Measurements from ENCODE around the gene CRELD2.

Gene CRELD2

DNA sequence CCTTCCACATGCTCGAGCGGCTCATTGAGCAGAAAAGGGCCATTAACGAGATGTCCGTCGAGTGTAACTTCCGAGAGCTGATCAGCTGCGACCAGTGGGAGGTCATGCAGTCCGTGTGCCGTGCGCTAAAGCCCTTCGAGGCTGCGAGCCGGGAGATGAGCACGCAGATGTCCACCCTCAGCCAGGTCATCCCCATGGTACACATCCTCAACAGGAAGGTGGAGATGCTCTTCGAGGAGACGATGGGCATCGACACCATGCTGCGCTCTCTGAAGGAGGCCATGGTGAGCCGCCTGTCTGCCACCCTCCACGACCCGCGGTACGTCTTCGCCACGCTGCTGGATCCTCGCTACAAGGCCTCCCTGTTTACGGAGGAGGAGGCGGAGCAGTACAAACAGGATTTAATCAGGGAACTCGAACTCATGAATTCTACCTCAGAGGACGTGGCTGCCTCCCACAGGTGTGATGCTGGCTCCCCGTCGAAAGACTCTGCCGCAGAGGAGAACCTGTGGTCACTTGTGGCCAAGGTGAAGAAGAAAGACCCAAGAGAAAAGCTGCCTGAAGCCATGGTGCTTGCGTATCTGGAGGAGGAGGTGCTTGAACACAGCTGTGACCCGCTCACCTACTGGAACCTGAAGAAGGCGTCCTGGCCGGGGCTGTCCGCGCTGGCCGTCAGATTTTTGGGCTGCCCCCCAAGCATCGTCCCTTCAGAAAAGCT lies 31.9 kb upstream of the CRELD2 start:
- Histone ChIP-seq H3K27me3 (ENCODE audit: control insufficient read depth in 5 of 5, insufficient read depth in 4 of 5, low read length in 5 of 5) (no peaks in the 10 kb centered on the region), H3K9me3 (ENCODE audit: control insufficient read depth in 5 of 5, low read length in 5 of 5) (peaks cover 0 to 5% (median 0%) of the 10 kb centered on the region in 5 donors), H3K9ac (ENCODE audit: low read length in 5 of 5) (no peak overlapping the region), H3K4me3 (ENCODE audit: low read depth in 1 of 5, low read length in 5 of 5) (no peak overlapping the region), H3K27ac (ENCODE audit: low read depth, low read length) (no peak overlapping the region), H3K36me3 (ENCODE audit: control insufficient read depth in 5 of 5, insufficient read depth in 5 of 5, low read length in 5 of 5) (peaks cover 2 to 45% (median 36%) of the 10 kb centered on the region in 5 donors), H3K4me1 (ENCODE audit: control insufficient read depth in 5 of 5, insufficient read depth in 5 of 5, low read length in 5 of 5) (no peaks in the 10 kb centered on the region)

- H3K4me3 ChIP-seq (ENCODE audit: low read depth in 1 of 5, low read length in 5 of 5): no peak overlapping the region
- H3K9me3 ChIP-seq (ENCODE audit: control insufficient read depth in 5 of 5, low read length in 5 of 5): peaks cover 0 to 5% (median 0%) of the 10 kb centered on the region in 5 donors
- H3K36me3 ChIP-seq (ENCODE audit: control insufficient read depth in 5 of 5, insufficient read depth in 5 of 5, low read length in 5 of 5): peaks cover 2 to 45% (median 36%) of the 10 kb centered on the region in 5 donors
- no peaks in the 10 kb centered on the region for H3K27me3 ChIP-seq (ENCODE audit: control insufficient read depth in 5 of 5, insufficient read depth in 4 of 5, low read length in 5 of 5)
- H3K4me1 ChIP-seq (ENCODE audit: control insufficient read depth in 5 of 5, insufficient read depth in 5 of 5, low read length in 5 of 5): no peaks in the 10 kb centered on the region
- no peak overlapping the region for H3K27ac ChIP-seq (ENCODE audit: low read depth, low read length)
- no peak overlapping the region for H3K9ac ChIP-seq (ENCODE audit: low read length in 5 of 5)
These were observed 31.4 kb upstream of the CRELD2 start for GRCh38 chr22:49887064-49887451.

DNA sequence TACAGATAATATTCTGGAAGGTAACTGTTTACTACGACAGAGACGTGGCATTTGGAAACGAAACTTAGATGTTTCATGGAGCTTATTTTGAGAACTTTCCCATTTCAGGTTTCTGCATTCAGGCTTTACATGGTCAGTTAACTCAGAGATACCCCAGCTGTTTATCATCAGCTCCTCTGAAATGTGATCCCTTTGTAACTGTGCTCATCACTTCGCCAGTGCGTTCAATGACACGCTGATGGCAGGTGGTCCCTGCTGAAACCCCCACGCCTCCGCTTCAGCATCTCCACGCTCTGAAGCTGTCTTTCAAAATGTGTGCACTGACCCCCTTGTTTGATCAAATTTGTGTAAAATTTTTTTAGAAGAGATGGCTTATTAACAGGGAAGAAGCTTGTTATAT lies 30.7 kb upstream of the CRELD2 start:
- peaks cover 2 to 49% (median 40%) of the 10 kb centered on the region in 5 donors for H3K36me3 ChIP-seq (ENCODE audit: control insufficient read depth in 5 of 5, insufficient read depth in 5 of 5, low read length in 5 of 5)
- H3K4me1 ChIP-seq (ENCODE audit: control insufficient read depth in 5 of 5, insufficient read depth in 5 of 5, low read length in 5 of 5): no peaks in the 10 kb centered on the region
- H3K27me3 ChIP-seq (ENCODE audit: control insufficient read depth in 5 of 5, insufficient read depth in 4 of 5, low read length in 5 of 5): no peaks in the 10 kb centered on the region
- no peak overlapping the region for H3K27ac ChIP-seq (ENCODE audit: low read depth, low read length)
- no peak overlapping the region for H3K9ac ChIP-seq (ENCODE audit: low read length in 5 of 5)
- H3K4me3 ChIP-seq (ENCODE audit: low read depth in 1 of 5, low read length in 5 of 5): no peak overlapping the region
- peaks cover 0 to 5% (median 0%) of the 10 kb centered on the region in 5 donors for H3K9me3 ChIP-seq (ENCODE audit: control insufficient read depth in 5 of 5, low read length in 5 of 5)

- Histone ChIP-seq H3K9me3 (ENCODE audit: control insufficient read depth in 5 of 5, low read length in 5 of 5) (peaks cover 0 to 5% (median 0%) of the 10 kb centered on the region in 5 donors), H3K4me3 (ENCODE audit: low read depth in 1 of 5, low read length in 5 of 5) (no peak overlapping the region), H3K4me1 (ENCODE audit: control insufficient read depth in 5 of 5, insufficient read depth in 5 of 5, low read length in 5 of 5) (no peaks in the 10 kb centered on the region), H3K36me3 (ENCODE audit: control insufficient read depth in 5 of 5, insufficient read depth in 5 of 5, low read length in 5 of 5) (peaks cover 2 to 42% (median 40%) of the 10 kb centered on the region in 5 donors), H3K27ac (ENCODE audit: low read depth, low read length) (no peak overlapping the region), H3K9ac (ENCODE audit: low read length in 5 of 5) (no peak overlapping the region), H3K27me3 (ENCODE audit: control insufficient read depth in 5 of 5, insufficient read depth in 4 of 5, low read length in 5 of 5) (no peaks in the 10 kb centered on the region)
These were observed 29.4 kb upstream of the CRELD2 start for GRCh38 chr22:49889071-49889470.

DNA sequence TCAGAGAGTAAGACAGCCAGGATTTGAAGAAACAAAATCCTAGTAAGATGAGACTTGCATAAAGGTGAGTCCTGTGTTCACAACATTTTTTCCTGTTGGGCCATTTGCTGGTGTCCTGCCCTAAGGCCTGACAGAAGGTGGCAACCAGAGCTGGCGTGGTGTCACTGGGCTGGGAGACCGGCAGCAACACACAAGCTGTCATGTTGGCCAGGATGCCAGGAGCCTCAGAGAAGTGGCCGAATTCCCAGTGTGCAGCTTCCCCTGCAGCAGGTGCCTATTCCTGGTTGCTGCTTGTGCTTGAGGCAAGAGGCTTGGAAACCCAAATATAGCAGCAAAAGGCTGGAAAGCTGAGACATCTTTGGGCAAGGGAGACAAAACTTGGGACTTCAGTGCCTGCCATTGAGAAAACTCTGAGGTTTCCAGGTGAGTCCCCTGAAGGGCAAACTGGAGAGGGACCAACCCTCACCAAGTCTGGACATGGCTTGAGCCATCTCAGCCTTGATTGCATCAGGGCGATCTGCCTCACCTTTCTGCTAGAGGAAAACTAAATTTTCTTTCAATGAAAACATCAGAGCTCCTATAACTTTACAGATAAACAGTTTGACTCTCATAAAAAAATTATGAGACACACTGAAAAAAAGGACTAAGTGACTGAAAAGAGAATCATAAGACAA lies 26.1 kb upstream of the CRELD2 start:
- Histone ChIP-seq H3K9ac (ENCODE audit: low read length in 5 of 5) (no peak overlapping the region), H3K36me3 (ENCODE audit: control insufficient read depth in 5 of 5, insufficient read depth in 5 of 5, low read length in 5 of 5) (peaks cover 2 to 15% (median 10%) of the 10 kb centered on the region in 5 donors), H3K27ac (ENCODE audit: low read depth, low read length) (no peak overlapping the region), H3K4me3 (ENCODE audit: low read depth in 1 of 5, low read length in 5 of 5) (no peak overlapping the region), H3K27me3 (ENCODE audit: control insufficient read depth in 5 of 5, insufficient read depth in 4 of 5, low read length in 5 of 5) (no peaks in the 10 kb centered on the region), H3K9me3 (ENCODE audit: control insufficient read depth in 5 of 5, low read length in 5 of 5) (peaks cover 0 to 11% (median 6%) of the 10 kb centered on the region in 5 donors), H3K4me1 (ENCODE audit: control insufficient read depth in 5 of 5, insufficient read depth in 5 of 5, low read length in 5 of 5) (no peaks in the 10 kb centered on the region)

- H3K27me3 ChIP-seq (ENCODE audit: control insufficient read depth in 5 of 5, insufficient read depth in 4 of 5, low read length in 5 of 5): no peaks in the 10 kb centered on the region
- H3K9me3 ChIP-seq (ENCODE audit: control insufficient read depth in 5 of 5, low read length in 5 of 5): peaks cover 0 to 11% (median 6%) of the 10 kb centered on the region in 5 donors
- no peak overlapping the region for H3K27ac ChIP-seq (ENCODE audit: low read depth, low read length)
- H3K9ac ChIP-seq (ENCODE audit: low read length in 5 of 5): no peak overlapping the region
- H3K4me3 ChIP-seq (ENCODE audit: low read depth in 1 of 5, low read length in 5 of 5): no peak overlapping the region
- no peaks in the 10 kb centered on the region for H3K4me1 ChIP-seq (ENCODE audit: control insufficient read depth in 5 of 5, insufficient read depth in 5 of 5, low read length in 5 of 5)
- H3K36me3 ChIP-seq (ENCODE audit: control insufficient read depth in 5 of 5, insufficient read depth in 5 of 5, low read length in 5 of 5): peaks cover 2 to 11% (median 5%) of the 10 kb centered on the region in 5 donors
These were observed 25.4 kb upstream of the CRELD2 start for GRCh38 chr22:49893025-49893424.

- peaks cover 0 to 9% (median 5%) of the 10 kb centered on the region in 5 donors for H3K36me3 ChIP-seq (ENCODE audit: control insufficient read depth in 5 of 5, insufficient read depth in 5 of 5, low read length in 5 of 5)
- no peak overlapping the region for H3K9ac ChIP-seq (ENCODE audit: low read length in 5 of 5)
- H3K4me1 ChIP-seq (ENCODE audit: control insufficient read depth in 5 of 5, insufficient read depth in 5 of 5, low read length in 5 of 5): no peaks in the 10 kb centered on the region
- H3K4me3 ChIP-seq (ENCODE audit: low read depth in 1 of 5, low read length in 5 of 5): no peak overlapping the region
- no peak overlapping the region for H3K27ac ChIP-seq (ENCODE audit: low read depth, low read length)
- no peaks in the 10 kb centered on the region for H3K27me3 ChIP-seq (ENCODE audit: control insufficient read depth in 5 of 5, insufficient read depth in 4 of 5, low read length in 5 of 5)
- H3K9me3 ChIP-seq (ENCODE audit: control insufficient read depth in 5 of 5, low read length in 5 of 5): peaks cover 0 to 11% (median 6%) of the 10 kb centered on the region in 5 donors
These were observed 23.9 kb upstream of the CRELD2 start for GRCh38 chr22:49894322-49895054.

GRCh38 chr22:49896201-49896600 lies 22.2 kb upstream of the CRELD2 start:
- peaks cover 2 to 20% (median 11%) of the 10 kb centered on the region in 5 donors for H3K36me3 ChIP-seq (ENCODE audit: control insufficient read depth in 5 of 5, insufficient read depth in 5 of 5, low read length in 5 of 5)
- no peak overlapping the region for H3K4me3 ChIP-seq (ENCODE audit: low read depth in 1 of 5, low read length in 5 of 5)
- H3K9me3 ChIP-seq (ENCODE audit: control insufficient read depth in 5 of 5, low read length in 5 of 5): peaks cover 0 to 8% (median 6%) of the 10 kb centered on the region in 5 donors
- H3K4me1 ChIP-seq (ENCODE audit: control insufficient read depth in 5 of 5, insufficient read depth in 5 of 5, low read length in 5 of 5): no peaks in the 10 kb centered on the region
- no peak overlapping the region for H3K27ac ChIP-seq (ENCODE audit: low read depth, low read length)
- no peaks in the 10 kb centered on the region for H3K27me3 ChIP-seq (ENCODE audit: control insufficient read depth in 5 of 5, insufficient read depth in 4 of 5, low read length in 5 of 5)
- no peak overlapping the region for H3K9ac ChIP-seq (ENCODE audit: low read length in 5 of 5)

GRCh38 chr22:49897015-49897684 lies 21.3 kb upstream of the CRELD2 start:
- no peaks in the 10 kb centered on the region for H3K4me1 ChIP-seq (ENCODE audit: control insufficient read depth in 5 of 5, insufficient read depth in 5 of 5, low read length in 5 of 5)
- peaks cover 0 to 29% (median 20%) of the 10 kb centered on the region in 5 donors for H3K36me3 ChIP-seq (ENCODE audit: control insufficient read depth in 5 of 5, insufficient read depth in 5 of 5, low read length in 5 of 5)
- no peak overlapping the region for H3K27ac ChIP-seq (ENCODE audit: low read depth, low read length)
- no peaks in the 10 kb centered on the region for H3K27me3 ChIP-seq (ENCODE audit: control insufficient read depth in 5 of 5, insufficient read depth in 4 of 5, low read length in 5 of 5)
- H3K9ac ChIP-seq (ENCODE audit: low read length in 5 of 5): no peak overlapping the region
- H3K4me3 ChIP-seq (ENCODE audit: low read depth in 1 of 5, low read length in 5 of 5): no peak overlapping the region
- H3K9me3 ChIP-seq (ENCODE audit: control insufficient read depth in 5 of 5, low read length in 5 of 5): peaks cover 0 to 12% (median 6%) of the 10 kb centered on the region in 5 donors

Data from subcutaneous abdominal adipose tissue (tissue), 5 donors.